ENCODE results near the gene GATB.

DNA sequence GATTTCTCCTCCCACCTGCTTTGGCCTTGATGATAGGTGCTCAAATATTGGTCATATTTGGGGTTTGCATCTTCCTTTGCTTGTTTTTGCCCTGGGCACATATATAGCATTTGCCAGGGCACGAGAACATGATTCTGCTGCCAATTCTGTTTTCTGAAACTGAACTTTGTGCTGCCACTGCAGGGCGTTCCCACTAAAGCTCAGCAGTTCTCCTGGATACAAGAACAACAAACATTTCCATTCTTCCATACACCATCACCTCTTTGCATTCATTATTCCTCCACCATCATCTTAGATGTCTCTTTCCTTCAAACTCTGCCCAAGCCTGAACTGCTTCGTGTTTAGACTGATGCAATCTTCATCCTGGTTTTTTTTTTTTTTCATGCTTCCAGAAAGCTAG lies 36.3 kb upstream of the GATB start:
- TF ChIP-seq EZH2 (IDR thresholded peaks at IDR 0.05) = no peak
- no peak for TF ChIP-seq POLR2AphosphoS5 (IDR thresholded peaks at IDR 0.05; ENCODE audit: borderline replicate concordance, low read depth, low read length)
- no peak for TF ChIP-seq FOXP2 (optimal IDR thresholded peaks at IDR 0.05; ENCODE audit: control extremely low read depth, extremely low read length, insufficient read depth)
